ENCODE results near the gene NRXN3. TPM values are rescaled to one million over a fixed set of nuclear protein-coding genes. Genes with fewer than 3 reads are reported as not detected.
"Not testable (repeated sequence)": the region's sequence is repeated elsewhere in the genome, so short reads cannot be mapped to it uniquely, and the experiment has no call there.

Gene NRXN3
- total RNA-seq, 1 experiment from 2014 or later = 0.11 TPM

GRCh38 chr14:79057333-79057732 is 887.2 kb downstream of the NRXN3 start:
- DNase-seq (ENCODE audit: low read depth) = no peak

DNA sequence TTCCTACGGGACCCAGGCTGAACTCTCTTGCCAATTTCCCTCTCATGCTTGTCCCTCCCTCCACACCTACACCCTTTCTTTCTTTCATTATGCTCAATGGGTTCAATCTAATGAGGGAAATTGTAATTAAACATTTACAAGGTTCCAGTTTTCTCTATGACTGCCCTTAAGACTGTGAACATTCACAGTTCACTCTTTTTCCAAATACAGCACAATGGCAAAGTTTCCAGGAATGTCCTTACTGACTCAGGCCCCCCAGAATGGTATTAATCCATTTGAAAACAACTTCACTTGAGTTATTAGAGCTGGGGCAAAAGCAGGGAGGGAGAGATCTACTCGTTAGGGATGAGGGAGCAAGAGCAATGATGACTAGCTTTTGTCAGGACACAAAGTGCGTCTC is 892.1 kb downstream of the NRXN3 start:
- no peak for DNase-seq (ENCODE audit: low read depth)

- DNase-seq (ENCODE audit: low read depth) = no peak
These were observed 894.0 kb downstream of the NRXN3 start for GRCh38 chr14:79064214-79064613.

DNA sequence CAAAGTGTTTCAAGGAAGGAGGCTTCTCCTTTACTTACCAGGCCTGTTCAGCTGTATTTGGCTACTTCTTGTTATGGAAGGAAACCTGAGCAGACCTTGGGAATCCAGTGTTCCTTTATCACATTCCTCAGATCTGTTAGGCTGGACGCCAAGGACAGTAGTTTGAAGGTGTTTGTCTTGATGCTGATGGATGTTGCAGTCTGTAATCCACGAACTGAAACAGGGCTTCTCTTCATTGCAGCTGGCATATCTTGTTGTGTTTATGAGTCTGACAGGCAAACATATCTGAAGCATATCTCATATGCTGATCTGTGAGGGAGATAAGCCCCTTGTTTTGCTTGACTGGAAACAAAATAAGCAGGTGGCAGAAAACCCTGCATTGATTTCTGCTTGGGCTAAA is 904.3 kb downstream of the NRXN3 start:
- DNase-seq (ENCODE audit: low read depth) = no peak

DNA sequence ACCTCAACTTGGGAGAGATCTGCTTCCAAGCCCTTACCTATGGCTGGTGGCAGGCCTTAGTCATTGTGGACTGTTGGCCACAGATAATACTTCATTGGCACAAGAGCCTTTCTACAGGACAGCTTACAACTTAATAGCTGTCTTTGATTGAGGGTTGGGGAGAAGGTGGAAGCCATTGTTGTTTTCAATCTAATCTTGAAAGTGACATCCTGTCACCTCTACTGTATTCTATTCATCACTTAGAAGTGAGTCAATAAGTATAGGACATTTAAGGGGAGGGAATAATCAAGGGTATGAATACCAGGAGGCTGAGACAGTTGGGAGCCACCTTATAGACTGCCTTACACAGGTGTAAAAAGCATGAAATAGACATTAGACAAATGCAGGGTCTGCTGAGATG is 906.3 kb downstream of the NRXN3 start:
- no peak for DNase-seq (ENCODE audit: low read depth)

GRCh38 chr14:79077096-79077495 is 906.9 kb downstream of the NRXN3 start:
- no peak for DNase-seq (ENCODE audit: low read depth)

DNA sequence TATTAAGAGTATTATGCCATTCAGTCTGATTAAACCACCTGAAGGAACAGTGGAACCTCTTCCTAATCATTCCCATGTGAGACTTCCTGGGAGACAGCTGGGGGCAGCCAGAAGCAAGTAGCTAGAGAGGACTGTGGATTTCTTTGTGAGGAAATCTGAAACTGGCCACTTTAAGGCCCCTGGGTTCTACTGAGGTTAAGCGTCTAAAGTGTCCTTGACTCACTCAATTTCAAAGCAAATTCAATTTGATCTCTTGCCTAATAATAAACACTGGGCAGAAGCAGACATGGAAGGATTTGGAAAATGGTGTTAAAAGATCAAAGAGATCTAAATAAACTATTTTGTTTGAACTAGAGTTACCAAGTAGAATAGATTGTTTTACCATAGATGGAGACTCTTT is 909.9 kb downstream of the NRXN3 start:
- no peak for DNase-seq (ENCODE audit: low read depth)

DNA sequence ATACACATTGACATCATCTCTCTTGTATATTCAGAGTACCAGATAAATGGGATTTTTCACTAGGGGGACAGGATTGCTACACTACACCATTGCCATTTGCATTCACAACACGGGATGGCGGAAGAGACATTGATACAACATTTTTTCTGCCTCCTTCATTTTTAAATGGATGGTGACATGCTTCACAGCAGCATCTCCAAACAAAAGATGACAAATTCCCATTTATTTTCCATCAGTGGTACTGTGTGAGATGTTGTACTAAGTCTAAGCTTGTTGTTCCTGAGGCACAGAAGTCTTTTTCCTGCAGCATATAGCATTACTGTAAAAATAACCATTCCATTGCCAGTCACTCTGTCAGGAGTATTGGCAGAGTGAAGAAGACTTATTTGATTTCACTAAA is 912.7 kb downstream of the NRXN3 start:
- no peak for DNase-seq (ENCODE audit: low read depth)

- DNase-seq (ENCODE audit: low read depth) = no peak
These were observed 913.2 kb downstream of the NRXN3 start for GRCh38 chr14:79083356-79083755.

DNA sequence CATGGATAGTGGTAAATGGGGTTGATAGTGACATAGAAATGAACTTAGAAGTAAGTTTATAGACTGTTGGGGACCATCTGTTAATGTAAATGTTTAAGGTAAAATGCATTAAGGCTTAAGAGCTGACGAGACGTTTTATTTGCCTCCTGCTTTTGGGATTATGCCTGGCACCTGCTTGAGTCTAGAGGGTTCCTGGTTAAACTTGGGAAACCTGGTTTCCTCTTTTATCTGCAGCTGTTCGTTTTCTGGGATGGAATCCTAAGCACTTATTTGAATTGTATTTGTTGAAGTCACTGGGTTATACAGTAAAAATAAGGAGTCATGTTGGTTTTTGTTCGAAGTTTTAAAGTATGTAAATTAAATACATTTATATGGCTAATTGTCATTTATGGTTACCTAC is 914.7 kb downstream of the NRXN3 start:
- DNase-seq (ENCODE audit: low read depth) = no peak

GRCh38 chr14:79089576-79089975 is 919.4 kb downstream of the NRXN3 start:
- no peak for DNase-seq (ENCODE audit: low read depth)

DNA sequence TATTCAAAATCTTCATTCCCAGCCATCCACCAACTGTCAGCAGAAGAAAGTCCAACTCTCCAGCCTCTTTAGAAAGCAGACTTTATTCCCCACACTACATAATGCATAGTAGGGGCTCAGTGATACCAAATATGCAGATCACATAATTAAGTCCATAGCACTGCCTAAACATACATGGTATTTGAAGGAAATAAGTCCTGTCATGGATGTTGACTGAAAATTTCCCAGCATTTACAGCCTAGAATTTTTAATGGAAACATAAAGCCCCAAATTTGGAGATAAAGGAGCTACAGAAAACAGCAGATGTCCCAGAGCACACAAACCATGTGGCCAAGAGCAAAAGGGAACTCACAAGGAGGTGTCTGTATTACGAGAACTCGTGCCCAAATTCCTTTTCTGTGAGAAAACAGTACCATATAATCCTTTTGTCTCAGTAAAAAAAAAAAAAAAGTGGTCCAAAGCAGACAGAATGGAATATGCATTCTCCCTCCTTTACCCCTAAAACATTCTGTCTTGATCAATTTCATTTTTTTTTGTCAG is 920.5 kb downstream of the NRXN3 start:
- DNase-seq (ENCODE audit: low read depth) = no peak

DNA sequence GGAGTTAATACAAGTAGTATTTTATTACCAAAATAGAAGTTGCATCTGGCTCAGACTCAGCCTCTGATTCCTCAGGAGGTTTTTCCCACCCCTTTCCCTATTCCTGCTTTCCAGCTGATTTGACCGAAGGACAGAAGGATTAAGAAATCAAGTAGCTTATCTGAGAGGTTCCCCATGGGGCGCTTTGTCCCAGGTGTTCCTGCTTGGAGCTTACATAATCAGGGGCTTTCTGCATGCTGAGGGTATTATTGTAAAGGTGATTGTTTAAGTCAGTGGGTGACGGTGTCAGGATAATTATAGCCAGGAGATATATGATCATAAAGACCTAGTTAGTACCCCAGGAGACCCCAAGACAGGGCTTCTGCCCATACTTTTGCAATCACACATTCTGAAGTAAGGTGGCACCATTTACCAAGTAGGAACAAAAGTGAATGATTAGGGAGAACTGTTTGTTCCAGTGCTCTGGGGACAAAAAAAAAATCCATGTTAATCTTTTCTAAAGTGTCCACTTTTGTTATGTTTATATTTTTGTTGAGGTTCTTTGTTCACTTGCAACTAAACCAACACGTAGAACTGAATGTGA is 921.3 kb downstream of the NRXN3 start:
- DNase-seq (ENCODE audit: low read depth) = no peak

- no peak for DNase-seq (ENCODE audit: low read depth)
These were observed 923.4 kb downstream of the NRXN3 start for GRCh38 chr14:79093531-79093930.

GRCh38 chr14:79094951-79095350 is 924.8 kb downstream of the NRXN3 start:
- DNase-seq (ENCODE audit: low read depth) = no peak

DNA sequence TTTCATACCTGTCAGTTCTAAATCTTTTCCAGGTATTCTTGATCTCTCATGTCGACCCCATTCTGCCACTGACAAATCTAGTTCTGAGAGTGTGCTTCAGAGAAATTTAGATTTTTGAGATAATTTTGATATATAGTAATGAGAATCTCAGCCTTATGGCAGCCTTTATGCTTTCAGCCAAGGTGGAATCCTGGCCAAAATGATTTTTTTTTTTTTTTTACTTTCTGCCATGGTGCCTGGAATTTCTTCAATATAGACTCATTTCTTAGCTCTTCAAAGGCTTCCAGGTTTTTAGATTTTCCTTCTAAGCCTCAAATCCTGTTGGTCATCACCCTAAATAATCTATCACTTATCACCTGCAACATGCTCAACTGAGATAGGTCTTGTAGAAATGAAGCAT is 926.6 kb downstream of the NRXN3 start:
- DNase-seq (ENCODE audit: low read depth) = no peak

- no peak for DNase-seq (ENCODE audit: low read depth)
These were observed 928.2 kb downstream of the NRXN3 start for GRCh38 chr14:79098324-79098723.

GRCh38 chr14:79100578-79100977 is 930.4 kb downstream of the NRXN3 start:
- no peak for DNase-seq (ENCODE audit: low read depth)

DNA sequence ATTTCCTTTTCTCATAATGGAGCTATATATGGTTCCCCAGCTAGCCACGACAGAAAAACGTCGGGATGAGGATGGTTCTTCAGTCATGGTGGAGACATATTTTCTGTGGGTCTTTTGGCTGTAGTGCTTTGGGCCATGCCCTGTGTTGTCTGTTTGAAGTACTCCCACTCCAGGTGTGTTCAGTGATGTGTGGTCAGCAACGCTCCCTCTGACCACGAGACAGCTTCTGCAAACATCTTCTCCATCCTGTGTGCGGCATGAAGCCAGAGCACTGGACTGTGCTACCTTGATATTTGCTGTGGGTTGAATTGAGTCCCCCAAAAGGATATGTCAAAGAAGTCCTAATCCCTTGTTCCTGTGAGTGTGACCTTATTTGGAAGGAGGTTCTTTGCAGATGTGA is 931.2 kb downstream of the NRXN3 start:
- DNase-seq (ENCODE audit: low read depth) = no peak

- DNase-seq (ENCODE audit: low read depth) = no peak
These were observed 933.6 kb downstream of the NRXN3 start for GRCh38 chr14:79103764-79104163.

- DNase-seq (ENCODE audit: low read depth) = not testable (repeated sequence)
These were observed 940.4 kb downstream of the NRXN3 start for GRCh38 chr14:79110564-79110963.

- no peak for DNase-seq (ENCODE audit: low read depth)
These were observed 941.9 kb downstream of the NRXN3 start for GRCh38 chr14:79111987-79112501.

DNA sequence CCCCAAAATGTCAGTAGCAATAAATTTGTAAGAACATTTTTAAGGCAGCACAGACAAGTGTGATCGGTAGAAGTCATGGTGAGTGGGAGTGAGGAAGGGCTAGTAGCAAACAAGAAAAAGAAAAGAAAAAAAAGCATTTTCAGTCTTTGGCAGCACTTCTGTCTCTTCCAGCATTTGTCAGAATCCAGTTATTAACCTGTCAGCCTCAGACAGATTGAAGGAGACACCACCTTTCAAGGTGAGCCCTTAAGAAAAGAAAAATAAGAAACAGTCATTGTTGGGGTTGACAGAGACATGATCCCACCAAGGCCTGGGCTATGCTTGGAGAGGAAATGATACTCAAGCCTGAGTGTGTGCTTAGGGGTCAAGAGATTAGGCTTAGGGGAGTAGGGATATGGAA is 947.4 kb downstream of the NRXN3 start:
- DNase-seq (ENCODE audit: low read depth) = no peak

- no peak for DNase-seq (ENCODE audit: low read depth)
These were observed 948.1 kb downstream of the NRXN3 start for GRCh38 chr14:79118291-79118690.
